GM12864 (cell line): ENCODE data around the gene EXOC6.
A peak's percentile ranks its signal among the peaks of the same experiment; 100 is the strongest.

Experiments used
- DNase-seq: peaks from one replicate; pipeline ENCODE4 v3.0.0-alpha.2; 2011; ENCODE audit warnings: low read depth
- H3K4me3 ChIP-seq: 2 replicates; pipeline ENCODE4 v1.5.1; 2011; ENCODE audit warnings: mild to moderate bottlenecking, low read depth, low read length, control low read depth
- CTCF ChIP-seq: IDR thresholded peaks from 2 replicates; pipeline ENCODE4 v1.5.1; 2011; ENCODE audit warnings: low read depth, mild to moderate bottlenecking, moderate library complexity, low read length, control low read depth, inconsistent platforms; ENCODE audit errors: missing control alignments

The EXOC6 gene

DNA sequence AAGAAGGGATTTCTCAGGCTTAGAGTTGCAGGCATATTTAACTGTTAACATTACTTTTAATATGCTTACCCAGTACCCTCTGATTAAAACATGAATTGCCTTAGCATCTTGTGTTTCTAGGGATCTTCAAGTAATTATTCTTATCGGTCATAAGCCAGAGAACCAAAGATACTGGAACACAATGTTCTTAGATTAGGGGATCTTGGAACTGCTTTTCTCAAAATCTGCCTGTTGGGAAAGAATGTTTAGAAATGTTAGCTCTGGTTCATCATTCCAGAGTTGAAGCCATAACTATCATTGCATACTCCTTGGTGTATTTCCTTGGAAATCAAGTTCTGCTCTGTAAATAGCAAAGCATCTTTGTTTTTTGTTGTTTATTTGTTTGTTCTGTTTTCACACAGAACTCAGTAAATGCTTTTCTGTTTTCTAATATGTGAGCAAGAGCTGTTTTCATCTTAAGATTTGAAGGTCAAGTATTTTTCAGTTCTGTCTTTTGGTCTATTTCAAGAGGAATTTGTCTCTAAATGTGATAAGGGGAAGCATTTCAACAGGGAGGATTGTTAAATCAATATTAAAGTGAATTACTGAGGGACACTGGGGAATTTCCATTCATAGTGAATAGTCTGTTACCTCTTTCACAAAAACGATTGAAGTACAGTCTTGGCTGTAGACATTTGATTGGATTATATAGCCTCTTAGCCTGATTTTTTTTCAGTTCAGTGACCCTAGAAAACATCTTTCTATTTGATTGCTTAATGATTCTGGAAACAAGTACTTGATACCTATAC is 109.1 kb downstream of the EXOC6 start:
- no peak overlapping the region for H3K4me3 ChIP-seq

DNA sequence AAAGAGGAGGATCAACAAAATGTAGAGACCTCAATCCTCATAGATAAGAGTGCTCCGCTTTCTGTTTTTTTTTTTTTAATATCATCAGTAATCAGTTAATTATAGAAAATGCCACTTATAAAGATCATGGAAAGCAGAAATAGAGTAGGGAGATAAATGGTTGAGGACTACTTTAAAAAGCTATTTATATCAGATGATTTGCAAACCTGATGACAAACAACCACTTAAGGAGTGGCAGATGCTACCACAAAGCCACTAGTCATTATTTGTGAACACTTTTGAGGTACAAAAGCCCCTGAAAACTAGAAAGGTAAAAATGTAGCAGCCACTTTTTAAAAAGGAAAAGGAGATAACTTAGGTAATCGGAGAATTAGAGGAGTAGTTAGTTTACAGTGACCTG is 113.3 kb downstream of the EXOC6 start:
- H3K4me3 ChIP-seq: no peak overlapping the region
- TF ChIP-seq CTCF: no peak
- no peak for DNase-seq

More for the DNA sequence above, 109.1 kb downstream of the EXOC6 start:
- no peak for DNase-seq
- TF ChIP-seq CTCF: no peak

DNA sequence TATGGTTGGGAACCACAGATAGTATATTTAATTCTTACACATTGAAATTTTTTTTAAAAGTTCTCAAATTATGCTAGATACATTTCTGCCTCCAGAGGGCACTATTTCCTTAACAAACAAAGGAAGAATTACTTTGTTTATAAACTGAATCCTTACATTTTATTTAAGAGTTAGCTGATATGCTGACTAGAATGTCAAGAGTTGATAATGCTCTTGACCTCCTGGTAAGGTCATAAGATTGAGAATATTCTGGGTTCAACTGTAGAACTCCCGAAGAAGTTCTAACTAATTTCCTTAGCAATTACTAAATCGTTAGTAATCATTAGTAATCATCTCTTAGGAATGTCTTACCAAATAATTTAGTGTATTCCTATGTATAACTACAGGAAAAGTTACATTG is 117.0 kb downstream of the EXOC6 start:
- H3K4me3 ChIP-seq: no peak overlapping the region
- peak; percentile 29 for TF ChIP-seq CTCF
- DNase-seq: peak; percentile 7

DNA sequence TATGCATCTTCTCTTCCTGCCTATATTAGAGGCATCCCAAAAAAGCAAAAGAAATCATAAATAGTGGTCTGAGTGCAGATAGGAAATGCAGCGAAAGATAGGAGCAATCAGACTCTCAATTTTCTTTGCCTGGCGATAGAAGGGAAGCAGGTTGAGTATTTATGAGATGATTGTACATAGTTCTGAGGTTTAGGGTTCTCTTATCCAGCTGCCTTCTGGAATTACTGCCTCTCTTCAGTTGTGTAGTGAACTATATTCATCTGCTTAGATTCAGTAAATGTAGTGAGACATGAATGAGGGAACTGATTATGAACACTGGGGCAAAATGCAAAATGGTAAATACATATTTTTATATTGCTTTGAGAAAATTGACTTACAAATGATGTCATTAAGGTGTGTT is 119.3 kb downstream of the EXOC6 start:
- DNase-seq: no peak
- no peak for TF ChIP-seq CTCF

GRCh38 chr10:92969151-92969550 is 120.8 kb downstream of the EXOC6 start:
- no peak for TF ChIP-seq CTCF
- no peak overlapping the region for H3K4me3 ChIP-seq
- no peak for DNase-seq

More for the DNA sequence above, 119.3 kb downstream of the EXOC6 start:
- H3K4me3 ChIP-seq: no peak overlapping the region

GRCh38 chr10:92970301-92971070 is 122.2 kb downstream of the EXOC6 start:
- no peak for TF ChIP-seq CTCF
- DNase-seq: no peak
- H3K4me3 ChIP-seq: no peak overlapping the region
